Activated CD8-positive, alpha-beta memory T cell treated with anti-CD3 and anti-CD28 coated beads for 4 hours (primary cell): Measurements from ENCODE around the gene ATMIN.

Experiments
- DNase-seq, 2 donors: peaks; one replicate each; pipeline ENCODE4 v3.0.0-alpha.2; 2020; ENCODE audit warnings: low read depth in 2 of 2

The ATMIN gene

GRCh38 chr16:81035398-81035974, at the start of gene ATMIN:
ATMIN (plus strand) TSS chr16:81035842; CDS start chr16:81035871, 29 bp downstream.
- DNase-seq: peak; percentile 70 to 75

DNA sequence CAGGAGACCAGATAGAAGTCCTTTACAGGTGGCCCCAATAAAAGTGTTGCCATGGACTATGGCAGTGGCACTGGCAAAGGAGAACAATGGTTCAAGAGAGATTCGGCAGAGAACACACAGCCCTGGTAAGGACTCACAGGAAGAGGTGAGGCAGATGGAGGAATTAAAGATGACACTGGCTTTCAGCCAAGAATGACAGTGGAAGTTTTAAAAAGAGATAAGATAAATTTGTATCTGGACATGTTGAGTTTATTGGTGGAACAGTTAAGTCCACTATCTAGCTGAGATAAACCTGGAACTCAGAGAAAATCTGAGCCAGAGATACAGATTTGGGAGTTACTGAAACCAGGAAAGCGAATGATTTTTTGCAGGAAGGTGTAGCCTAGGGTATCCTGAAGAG, 49.1 kb upstream of the ATMIN start:
- no peak for DNase-seq

DNA sequence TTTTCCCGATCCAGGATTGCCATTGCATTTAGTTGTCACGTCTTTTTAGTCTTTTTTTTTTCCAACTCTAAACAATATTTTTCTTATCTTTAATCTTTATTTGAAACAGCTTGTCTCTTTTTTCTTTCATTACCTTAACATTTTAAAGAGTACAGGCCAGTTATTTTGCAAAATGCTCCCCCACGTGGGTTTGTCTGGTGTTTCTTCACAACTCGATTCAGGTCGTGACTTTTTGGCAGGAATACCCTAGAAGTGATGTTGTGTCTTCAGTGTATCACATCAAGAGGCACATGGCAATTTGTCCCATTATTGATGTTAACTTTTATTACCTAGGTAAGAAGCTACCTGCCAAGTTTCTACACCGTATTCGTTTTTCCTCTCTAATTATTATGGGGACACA, 46.9 kb upstream of the ATMIN start:
- DNase-seq: no peak

DNA sequence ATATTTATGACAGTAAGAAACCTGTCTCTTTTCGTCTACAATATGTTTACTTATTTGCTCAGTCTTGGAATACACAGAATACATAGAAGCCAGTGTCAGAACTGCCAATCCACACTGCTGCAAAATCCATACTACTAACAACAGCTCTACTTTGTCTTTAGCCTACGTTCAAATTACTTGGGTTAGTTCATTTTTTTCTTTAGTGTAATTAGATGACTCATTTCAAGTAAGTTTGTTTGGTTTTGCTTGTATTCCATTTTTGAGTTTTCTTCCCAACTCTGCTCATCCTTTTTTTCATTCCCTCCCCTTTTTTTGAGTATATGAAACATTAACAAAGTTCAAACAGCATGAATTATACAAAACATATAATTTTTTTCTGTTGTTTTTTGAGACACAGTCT, 45.8 kb upstream of the ATMIN start:
- no peak for DNase-seq

- no peak for DNase-seq
Measured at GRCh38 chr16:80990577-80990976, 45.1 kb upstream of the ATMIN start.

GRCh38 chr16:80990978-80991377, 44.7 kb upstream of the ATMIN start:
- DNase-seq: no peak

DNA sequence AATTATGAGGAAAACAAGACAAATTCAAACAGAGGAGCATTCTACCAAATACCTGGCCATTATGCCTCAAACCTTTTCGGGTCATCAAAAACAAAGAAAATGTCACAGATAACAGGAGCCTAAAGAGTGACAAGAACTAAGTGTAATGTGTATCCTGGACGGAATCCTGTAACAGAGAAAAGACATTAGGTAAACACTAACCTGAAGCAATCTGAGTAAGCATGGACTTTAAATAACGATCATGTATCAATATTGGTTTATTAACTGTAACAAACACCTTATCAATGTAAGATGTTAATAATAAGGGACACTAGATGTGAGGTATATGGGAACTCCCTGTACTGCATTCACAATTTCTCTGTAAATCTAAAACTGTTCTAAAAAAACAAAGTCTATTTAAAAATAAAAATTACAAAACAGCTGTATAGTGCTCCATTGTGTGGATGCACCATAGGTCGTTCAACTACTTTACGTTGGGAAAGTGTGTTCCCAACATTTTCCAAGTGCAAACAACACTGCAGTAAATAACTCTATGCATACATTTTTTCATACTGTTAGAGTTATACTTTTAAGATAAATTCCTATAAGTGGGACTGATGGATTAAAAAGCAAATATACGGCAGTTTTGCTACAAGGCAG, 43.7 kb upstream of the ATMIN start:
- DNase-seq: no peak

DNA sequence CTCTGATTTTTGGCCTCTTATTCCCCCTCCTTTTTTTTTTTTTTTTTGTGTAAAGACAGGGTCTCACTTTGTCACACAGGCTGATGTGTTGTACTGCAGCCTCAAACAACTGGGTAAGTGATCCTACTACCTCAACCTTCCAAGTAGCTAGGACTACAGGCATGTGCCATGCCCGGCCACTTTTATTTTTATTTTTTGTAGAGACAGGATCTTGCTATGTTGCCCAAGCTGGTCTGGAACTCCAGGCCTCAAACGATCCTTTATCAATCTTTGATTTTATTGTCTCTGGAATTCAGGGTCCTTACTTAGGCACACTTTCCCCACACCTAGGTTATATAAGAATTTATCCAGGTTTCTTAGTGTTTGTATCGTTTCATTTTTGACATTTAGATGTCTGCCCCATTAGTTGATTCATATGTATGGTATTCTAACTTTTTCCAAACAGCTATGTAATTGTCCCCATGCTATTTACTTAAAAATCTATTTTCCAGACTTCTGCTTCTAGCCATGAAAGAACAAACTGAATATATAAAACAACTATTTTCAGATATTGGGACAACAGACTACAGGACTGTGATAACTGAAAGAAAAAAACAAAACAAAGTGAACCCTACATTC, 42.9 kb upstream of the ATMIN start:
- no peak for DNase-seq

DNA sequence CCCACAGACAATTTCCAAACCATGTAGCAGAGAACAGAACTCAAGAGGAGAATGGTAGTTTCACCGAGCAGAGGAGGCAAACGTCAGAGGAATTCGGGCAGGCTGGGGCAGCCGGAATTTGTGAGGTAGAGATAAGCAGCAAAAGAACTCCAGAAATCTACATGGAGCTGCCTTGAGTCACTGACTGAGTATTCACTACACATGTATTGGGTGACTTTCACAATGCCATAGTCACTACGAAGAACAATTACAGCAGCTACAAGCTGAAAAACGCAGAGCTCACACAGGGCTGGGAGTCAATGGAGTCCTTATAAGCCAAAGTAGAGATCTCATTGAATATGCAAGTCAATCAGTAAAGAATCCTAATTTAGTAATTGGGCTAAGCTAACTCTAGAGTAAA, 42.3 kb upstream of the ATMIN start:
- DNase-seq: no peak

DNA sequence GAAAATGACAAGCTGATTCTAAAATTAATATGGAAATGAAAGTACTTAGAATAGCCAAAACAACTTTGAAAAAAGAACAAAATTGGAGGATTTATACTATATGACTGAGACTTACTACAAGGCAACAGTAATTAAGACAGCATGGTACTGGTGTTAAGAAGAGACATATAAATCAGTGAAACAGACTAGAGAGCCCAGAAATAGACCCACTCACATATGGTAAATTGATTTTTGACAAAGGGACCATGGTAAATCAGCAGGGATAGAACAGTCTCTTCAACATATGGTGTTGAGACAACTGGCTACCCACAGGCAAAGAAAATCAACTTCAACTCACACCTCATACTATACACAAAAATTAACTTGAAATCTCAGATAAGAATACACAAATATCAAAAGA, 41.8 kb upstream of the ATMIN start:
- no peak for DNase-seq

GRCh38 chr16:80994451-80994850, 41.2 kb upstream of the ATMIN start:
- no peak for DNase-seq

DNA sequence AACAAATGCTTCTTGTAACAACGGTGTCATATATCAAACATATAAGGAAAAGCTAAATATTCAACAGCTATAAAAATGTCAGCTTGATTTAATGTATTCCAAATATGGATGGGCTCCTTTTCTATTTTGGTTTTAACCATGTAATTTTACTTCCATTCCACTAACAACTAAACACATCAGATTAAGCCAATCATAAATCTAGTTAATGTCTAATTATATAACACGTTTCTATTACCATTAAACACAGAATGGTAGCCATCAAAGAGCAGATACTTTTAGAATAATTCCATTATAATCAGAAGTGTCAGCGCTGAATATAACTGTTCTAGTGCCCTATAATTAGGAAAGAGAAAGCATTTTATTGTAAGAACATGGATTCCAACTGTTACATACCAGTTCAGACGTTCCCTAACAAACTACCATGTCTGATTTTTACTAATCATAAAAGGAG, 38.9 kb upstream of the ATMIN start:
- DNase-seq: no peak

GRCh38 chr16:80997139-80997798, 38.4 kb upstream of the ATMIN start:
- no peak for DNase-seq

DNA sequence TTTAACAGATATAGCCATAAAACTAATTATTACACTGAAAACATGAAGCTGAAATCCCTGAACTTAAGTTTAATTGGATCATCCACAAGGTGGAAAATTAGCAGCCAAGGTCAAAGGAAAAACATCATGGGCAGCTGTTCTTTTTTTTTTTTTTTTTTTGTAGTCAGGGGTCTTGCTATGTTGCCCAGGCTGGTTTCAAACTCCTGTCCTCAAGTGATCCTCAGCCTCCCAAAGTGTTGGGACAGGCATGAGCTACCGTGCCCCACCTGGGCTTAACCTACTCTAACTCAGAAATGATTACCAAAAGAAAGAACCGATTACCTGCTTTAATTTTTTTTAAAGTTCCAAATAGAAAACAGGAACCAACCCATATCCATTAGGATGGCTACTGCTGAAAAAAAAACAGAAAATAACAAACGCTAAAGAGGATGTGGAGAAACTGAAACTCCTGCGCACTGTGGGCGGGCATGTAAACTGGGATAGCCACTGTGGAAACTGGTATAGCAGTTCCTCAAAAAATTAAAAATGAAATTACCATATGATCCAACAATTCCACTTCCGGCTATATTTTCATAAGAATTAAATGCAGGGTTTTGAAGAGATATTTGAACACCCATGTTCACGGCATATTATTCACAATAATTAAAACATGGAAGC, 37.5 kb upstream of the ATMIN start:
- no peak for DNase-seq

DNA sequence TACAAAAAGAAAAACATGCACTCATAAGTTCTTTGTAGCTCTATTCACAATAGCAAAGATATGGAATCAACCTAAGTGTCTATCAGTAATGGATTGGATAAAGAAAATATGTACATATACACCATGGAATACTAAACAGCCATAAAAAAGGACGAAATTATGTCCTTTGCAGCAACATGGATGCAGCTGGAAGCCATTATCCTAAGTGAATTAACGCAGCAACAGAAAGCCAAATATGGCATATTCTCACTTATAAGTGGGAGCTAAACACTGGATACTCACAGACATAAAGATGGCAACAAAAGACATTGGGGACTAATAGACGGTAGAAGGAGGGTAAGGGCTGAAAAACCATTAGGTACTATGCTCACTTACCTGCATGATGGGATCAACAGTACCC, 34.8 kb upstream of the ATMIN start:
- no peak for DNase-seq

- DNase-seq: no peak
Measured at GRCh38 chr16:81001330-81001729, 34.3 kb upstream of the ATMIN start.

GRCh38 chr16:81003064-81003463, 32.6 kb upstream of the ATMIN start:
- DNase-seq: no peak

GRCh38 chr16:81003610-81004460, 31.8 kb upstream of the ATMIN start:
- DNase-seq: no peak

DNA sequence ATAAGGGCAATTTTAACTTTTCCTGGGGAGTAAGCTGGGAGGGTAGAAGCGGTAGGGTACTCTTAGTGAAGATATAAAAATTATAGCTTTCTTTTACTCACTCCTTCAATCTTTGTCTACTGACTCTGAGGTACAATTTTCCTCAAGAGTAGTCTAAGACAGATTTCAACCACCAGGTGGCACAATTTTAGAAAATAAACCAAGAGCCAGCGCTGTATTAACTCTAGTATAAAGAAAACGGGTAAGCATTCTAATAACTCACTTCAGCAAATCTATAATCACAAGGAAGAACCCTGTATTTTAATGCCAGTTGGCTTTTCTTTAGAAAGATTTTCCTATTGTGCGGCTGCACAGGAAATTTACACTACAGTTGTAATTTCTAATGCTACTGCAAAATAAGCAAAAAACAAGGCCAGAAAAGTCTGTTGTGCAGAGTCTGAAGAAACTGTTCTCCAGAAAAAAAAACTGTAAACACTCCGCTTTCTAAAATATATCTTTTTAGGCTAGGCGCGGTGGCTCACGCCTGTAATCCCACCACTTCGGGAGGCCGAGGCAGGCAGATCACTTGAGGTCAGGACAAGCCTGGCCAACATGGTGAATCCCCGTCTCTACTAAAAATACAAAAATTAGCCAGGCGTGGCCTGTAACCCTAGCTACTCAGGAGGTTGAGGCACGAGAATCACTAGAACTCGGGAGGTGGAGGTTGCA, 30.8 kb upstream of the ATMIN start:
- DNase-seq: no peak

GRCh38 chr16:81005610-81006161, 30.0 kb upstream of the ATMIN start:
- DNase-seq: no peak
